IMR-90 (cell line): ENCODE data around the gene FAM53B. TPM values are rescaled to one million over a fixed set of nuclear protein-coding genes. Genes with fewer than 3 reads are reported as not detected.

Experiments
- ATAC-seq: fragments of 200-7000 bp; cut with Tn5 transposase; 2 replicates; pipeline ENCODE4 v1.9.1; 2020; ENCODE audit warnings: low read depth, mild to moderate bottlenecking, moderate library complexity
- BruUV-seq: library from RNA; stranded (reverse); fragments of 400-500 nt; replicated peaks from 2 replicates; lab custom pipeline; 2021; lab: Mats Ljungman, UMichigan
- CTCF ChIA-PET: fragments of 300-600 bp; formaldehyde crosslinking; extraction: SDS; loops from one replicate; lab custom pipeline; 2021; ENCODE audit warnings: antibody characterized with exemption; lab: Yijun Ruan, JAX
- POLR2A ChIA-PET: fragments of 300-600 bp; sonication (Branson Sonifier 250); formaldehyde crosslinking; loops from one replicate; lab custom pipeline; 2022; ENCODE audit warnings: antibody characterized with exemption; ENCODE audit not compliant: unreplicated experiment; lab: Charles Lee
- DNase-seq: peaks from one replicate; pipeline ENCODE4 v3.0.0; 2013
- H2AFZ ChIP-seq: replicated peaks from 2 replicates; pipeline ENCODE3; 2013; ENCODE audit warnings: low read length, mild to moderate bottlenecking; ENCODE audit not compliant: poor library complexity
- H2AK5ac ChIP-seq: 2 replicates; pipeline ENCODE4 v1.6.1; 2013; ENCODE audit warnings: low read depth, low read length, inconsistent platforms
- H2AK9ac ChIP-seq: replicated peaks from 2 replicates; pipeline ENCODE3; 2013; ENCODE audit warnings: mild to moderate bottlenecking, low read depth, low read length, moderate library complexity; ENCODE audit not compliant: poor library complexity
- H2BK120ac ChIP-seq: 2 replicates; pipeline ENCODE4 v1.6.1; 2013; ENCODE audit warnings: low read depth, low read length, inconsistent platforms
- H2BK15ac ChIP-seq: 3 replicates; pipeline ENCODE4 v1.6.1; 2013; ENCODE audit warnings: low read depth, low read length, inconsistent platforms
- H2BK20ac ChIP-seq: 2 replicates; pipeline ENCODE4 v1.6.1; 2013; ENCODE audit warnings: low read depth, mild to moderate bottlenecking, inconsistent platforms, low read length, moderate library complexity
- H2BK5ac ChIP-seq: 2 replicates; pipeline ENCODE4 v1.6.1; 2013; ENCODE audit warnings: mild to moderate bottlenecking, low read depth, low read length, inconsistent platforms; ENCODE audit not compliant: poor library complexity, severe bottlenecking
- H3K14ac ChIP-seq: replicated peaks from 2 replicates; pipeline ENCODE4 v1.6.1; 2013; ENCODE audit warnings: low read depth, low read length, inconsistent platforms
- H3K18ac ChIP-seq: 2 replicates; pipeline ENCODE4 v1.6.1; 2013; ENCODE audit warnings: low read depth, low read length, control low read depth
- H3K23ac ChIP-seq: 2 replicates; pipeline ENCODE4 v1.6.1; 2013; ENCODE audit warnings: low read depth, low read length, inconsistent platforms
- H3K27ac ChIP-seq: 2 replicates; pipeline ENCODE4 v1.5.1; 2013; ENCODE audit warnings: mild to moderate bottlenecking, control low read depth, low read length; ENCODE audit not compliant: insufficient read depth
- H3K27me3 ChIP-seq: 2 replicates; pipeline ENCODE4 v1.6.1; 2013; ENCODE audit warnings: low read length; ENCODE audit not compliant: control insufficient read depth, insufficient read depth
- H3K36me3 ChIP-seq: 2 replicates; pipeline ENCODE4 v1.6.1; 2013; ENCODE audit warnings: low read length, mixed read lengths; ENCODE audit not compliant: control insufficient read depth, insufficient read depth
- H3K4ac ChIP-seq: 2 replicates; pipeline ENCODE4 v1.6.1; 2013; ENCODE audit warnings: low read depth, low read length, inconsistent platforms
- H3K4me1 ChIP-seq: 2 replicates; pipeline ENCODE4 v1.6.1; 2013; ENCODE audit warnings: low read length, mixed read lengths; ENCODE audit not compliant: control insufficient read depth, insufficient read depth
- H3K4me2 ChIP-seq: 2 replicates; pipeline ENCODE4 v1.6.1; 2013; ENCODE audit warnings: low read depth, mild to moderate bottlenecking, control low read depth, low read length, moderate library complexity
- H3K4me3 ChIP-seq: 2 replicates; pipeline ENCODE4 v1.5.1; 2013; ENCODE audit warnings: low read depth, mild to moderate bottlenecking, control low read depth, low read length, moderate library complexity; ENCODE audit not compliant: insufficient read depth
- H3K56ac ChIP-seq: 2 replicates; pipeline ENCODE4 v1.6.1; 2013; ENCODE audit warnings: low read length, inconsistent platforms; ENCODE audit not compliant: insufficient read depth; ENCODE audit errors: extremely low read depth
- H3K79me1 ChIP-seq, 2 experiments: 2 replicates each; pipeline ENCODE4 v1.6.1; 2013; ENCODE audit warnings: low read length in 2 of 2, inconsistent platforms in 1 of 2, low read depth in 1 of 2
- H3K9ac ChIP-seq: 2 replicates; pipeline ENCODE4 v1.6.1; 2013; ENCODE audit warnings: low read depth, low read length, control low read depth
- H3K9me1 ChIP-seq: 2 replicates; pipeline ENCODE4 v1.6.1; 2013; ENCODE audit warnings: low read length, inconsistent platforms; ENCODE audit not compliant: insufficient read depth
- H3K9me3 ChIP-seq: 2 replicates; pipeline ENCODE4 v1.6.1; 2013; ENCODE audit warnings: low read length; ENCODE audit not compliant: control insufficient read depth, insufficient read depth
- H4K20me1 ChIP-seq: 2 replicates; pipeline ENCODE4 v1.6.1; 2013; ENCODE audit warnings: low read length, inconsistent platforms; ENCODE audit not compliant: insufficient read depth
- H4K5ac ChIP-seq: 2 replicates; pipeline ENCODE4 v1.6.1; 2013; ENCODE audit warnings: mild to moderate bottlenecking, low read depth, low read length, control low read depth
- H4K8ac ChIP-seq, 2 experiments: 2 replicates each; pipeline ENCODE4 v1.6.1; 2013; ENCODE audit warnings: low read depth in 2 of 2, low read length in 2 of 2, control low read depth in 1 of 2, inconsistent platforms in 1 of 2
- H4K91ac ChIP-seq: 2 replicates; pipeline ENCODE4 v1.6.1; 2013; ENCODE audit warnings: low read depth, low read length, inconsistent platforms; ENCODE audit not compliant: insufficient read depth
- BHLHE40 ChIP-seq: fragments of 150-350 bp; IDR thresholded peaks from 2 replicates; pipeline ENCODE4 v1.6.1; 2016; ENCODE audit warnings: mild to moderate bottlenecking, low read depth, low read length
- CEBPB ChIP-seq: IDR thresholded peaks from 2 replicates; pipeline ENCODE4 v1.6.1; 2012; ENCODE audit warnings: low read depth, low read length, improper control_type of control experiment
- CHD1 ChIP-seq: IDR thresholded peaks from 2 replicates; pipeline ENCODE4 v1.6.1; 2012; ENCODE audit warnings: low read depth, low read length, improper control_type of control experiment
- FOS ChIP-seq: fragments of 150-350 bp; IDR thresholded peaks from 2 replicates; pipeline ENCODE4 v1.6.1; 2016; ENCODE audit warnings: low read depth, low read length
- MAFK ChIP-seq: IDR thresholded peaks from 2 replicates; pipeline ENCODE4 v1.6.1; 2012; ENCODE audit warnings: low read depth, low read length, improper control_type of control experiment
- MAZ ChIP-seq: IDR thresholded peaks from 2 replicates; pipeline ENCODE4 v1.6.1; 2012; ENCODE audit warnings: low read depth, mild to moderate bottlenecking, low read length, improper control_type of control experiment, moderate library complexity, borderline replicate concordance
- MXI1 ChIP-seq: IDR thresholded peaks from 2 replicates; pipeline ENCODE4 v1.6.1; 2012; ENCODE audit warnings: low read depth, mild to moderate bottlenecking, low read length, moderate library complexity, borderline replicate concordance
- NFE2L2 ChIP-seq: fragments of 150-350 bp; IDR thresholded peaks from 2 replicates; pipeline ENCODE4 v1.6.1; 2016; ENCODE audit warnings: low read depth, mild to moderate bottlenecking, low read length
- POLR2A ChIP-seq: IDR thresholded peaks from 2 replicates; pipeline ENCODE4 v1.6.1; 2012; ENCODE audit warnings: mild to moderate bottlenecking, low read depth, low read length
- RAD21 ChIP-seq: IDR thresholded peaks from 2 replicates; pipeline ENCODE4 v1.6.1; 2012; ENCODE audit warnings: low read length, improper control_type of control experiment
- RCOR1 ChIP-seq: IDR thresholded peaks from 2 replicates; pipeline ENCODE4 v1.6.1; 2012; ENCODE audit warnings: mild to moderate bottlenecking, low read length, improper control_type of control experiment; ENCODE audit not compliant: insufficient replicate concordance
- RFX5 ChIP-seq: IDR thresholded peaks from 2 replicates; pipeline ENCODE4 v1.8.0; 2012; ENCODE audit warnings: low read depth, mild to moderate bottlenecking, low read length, moderate library complexity
- SMC3 ChIP-seq: fragments of 150-350 bp; IDR thresholded peaks from 2 replicates; pipeline ENCODE4 v1.6.1; 2016; ENCODE audit warnings: low read depth, mild to moderate bottlenecking, antibody characterized with exemption, low read length, moderate library complexity
- WGBS, 2 experiments: methylation state at CpG; one replicate each; pipeline versions ENCODE4 v1.1.5 to v1.1.7; 2013; ENCODE audit warnings: missing lambda C conversion rate in 2 of 2; ENCODE audit not compliant: insufficient read length in 1 of 2; ENCODE audit errors: extremely low coverage in 2 of 2; 5-methylcytosine and 5-hydroxymethylcytosine counted together
- dilution Hi-C: fragments of 300-500 bp; cut with HindIII; formaldehyde crosslinking; loops from one replicate; pipeline ENCODE4 v1.14.3; 2018; ENCODE audit warnings: low sequenced_read_pairs; ENCODE audit not compliant: unreplicated experiment
- in situ Hi-C: fragments of 300-500 bp; cut with MboI; formaldehyde crosslinking; loops from 3 replicates; pipeline ENCODE4 v1.14.3; 2019; ENCODE audit warnings: low sequenced_read_pairs, inconsistent platforms, mixed read lengths
- intact Hi-C: fragments of 100-400 bp; cut with micrococcal nuclease; formaldehyde crosslinking; loops from 2 replicates; pipeline ENCODE4 v1.10.0; 2022
- polyA plus RNA-seq, 3 experiments: library from polyadenylated mRNA; depleted of rRNA; stranded (reverse); fragments of >200 nt; gene quantifications; 2 replicates each; pipeline ENCODE4 v1.2.3, GENCODE V29; 2012; ENCODE audit warnings: low replicate concordance in 1 of 3
- total RNA-seq: library from RNA; depleted of rRNA; stranded (reverse); fragments of >200 nt; gene quantifications from 2 replicates; pipeline ENCODE4 v1.2.3, GENCODE V29; 2012
- TF ChIP-seq, protein P1 (sequence below): fragments of 150-350 bp; IDR thresholded peaks from 2 replicates; pipeline ENCODE4 v1.6.1; 2016; ENCODE audit warnings: low read depth, mild to moderate bottlenecking, low read length, moderate library complexity, borderline replicate concordance
- TF ChIP-seq, protein P2 (sequence below): fragments of 150-350 bp; IDR thresholded peaks from 2 replicates; pipeline ENCODE4 v1.6.1; 2017; ENCODE audit warnings: mild to moderate bottlenecking, antibody characterized with exemption, low read length, low read depth
- TF ChIP-seq, protein P3 (sequence below): conservative IDR thresholded peaks from 2 replicates; pipeline ENCODE4 v1.5.1; 2012; ENCODE audit warnings: mild to moderate bottlenecking, low read depth, low read length, improper control_type of control experiment

FAM53B gene
- total and polyA plus RNA-seq, 2 of the 4 experiments (the other 2 are of a cell fraction) = 3.8 to 5.7 TPM

DNA sequence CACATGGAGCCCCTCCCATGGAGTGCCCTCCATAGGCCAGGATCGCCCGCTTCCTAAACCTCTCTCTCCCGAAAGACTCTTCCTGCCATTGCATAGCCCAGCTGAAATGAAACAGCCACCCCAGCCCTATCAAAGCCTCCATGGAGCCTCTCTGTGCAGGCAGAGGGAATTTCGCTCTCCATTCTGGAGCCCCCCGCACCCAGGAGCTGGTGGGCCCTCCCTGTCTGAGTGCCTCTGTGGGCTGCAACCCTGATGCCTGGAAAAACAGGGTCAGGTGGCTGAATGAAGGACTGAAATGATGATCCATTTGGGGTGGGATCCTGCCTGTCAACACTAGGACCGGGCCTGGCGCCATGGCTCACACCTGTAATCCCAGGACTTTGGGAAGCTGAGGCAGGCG lies 106.4 kb downstream of the FAM53B start:
- Histone ChIP-seq H3K4me2 (no peak overlapping the region), H4K5ac (no peak overlapping the region), H3K27ac (no peak overlapping the region), H4K8ac (no peak overlapping the region), H3K27me3 (no peaks in the 10 kb centered on the region), H4K91ac (no peak overlapping the region), H3K4me1 (peaks cover 10% of the 10 kb centered on the region; the same call in 1 of the 2 replicates), H3K9ac (no peak overlapping the region), H2BK20ac (no peak overlapping the region), H3K79me1 (peaks cover 0 to 12% of the 10 kb centered on the region in 2 experiments; a peak in 1 of 4 replicates), H3K36me3 (no peaks in the 10 kb centered on the region), H2AFZ (no peak overlapping the region), H3K9me1 (peaks cover 10% of the 10 kb centered on the region), H3K56ac (no peak overlapping the region), H3K14ac (no peak overlapping the region), H3K9me3 (no peaks in the 10 kb centered on the region), H2BK120ac (no peak overlapping the region), H3K18ac (no peak overlapping the region), H2AK5ac (no peak overlapping the region), H3K4me3 (no peak overlapping the region), H3K4ac (no peak overlapping the region), H4K20me1 (peaks cover 3% of the 10 kb centered on the region), H2BK5ac (no peak overlapping the region), H2BK15ac (no peak overlapping the region), H3K23ac (no peak overlapping the region), H2AK9ac (no peak overlapping the region)
- TF ChIP-seq MXI1 (no peak), RAD21 (no peak), RFX5 (no peak), CEBPB (no peak), MAFK (no peak), FOS (no peak), RCOR1 (no peak), BHLHE40 (no peak), NFE2L2 (no peak), POLR2A (no peak), SMC3 (no peak), MAZ (no peak), CHD1 (no peak)
- TF ChIP-seq, protein P1, sequence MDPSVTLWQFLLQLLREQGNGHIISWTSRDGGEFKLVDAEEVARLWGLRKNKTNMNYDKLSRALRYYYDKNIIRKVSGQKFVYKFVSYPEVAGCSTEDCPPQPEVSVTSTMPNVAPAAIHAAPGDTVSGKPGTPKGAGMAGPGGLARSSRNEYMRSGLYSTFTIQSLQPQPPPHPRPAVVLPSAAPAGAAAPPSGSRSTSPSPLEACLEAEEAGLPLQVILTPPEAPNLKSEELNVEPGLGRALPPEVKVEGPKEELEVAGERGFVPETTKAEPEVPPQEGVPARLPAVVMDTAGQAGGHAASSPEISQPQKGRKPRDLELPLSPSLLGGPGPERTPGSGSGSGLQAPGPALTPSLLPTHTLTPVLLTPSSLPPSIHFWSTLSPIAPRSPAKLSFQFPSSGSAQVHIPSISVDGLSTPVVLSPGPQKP = no peak
- TF ChIP-seq, protein P2, sequence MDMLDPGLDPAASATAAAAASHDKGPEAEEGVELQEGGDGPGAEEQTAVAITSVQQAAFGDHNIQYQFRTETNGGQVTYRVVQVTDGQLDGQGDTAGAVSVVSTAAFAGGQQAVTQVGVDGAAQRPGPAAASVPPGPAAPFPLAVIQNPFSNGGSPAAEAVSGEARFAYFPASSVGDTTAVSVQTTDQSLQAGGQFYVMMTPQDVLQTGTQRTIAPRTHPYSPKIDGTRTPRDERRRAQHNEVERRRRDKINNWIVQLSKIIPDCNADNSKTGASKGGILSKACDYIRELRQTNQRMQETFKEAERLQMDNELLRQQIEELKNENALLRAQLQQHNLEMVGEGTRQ = no peak
- TF ChIP-seq, protein P3, sequence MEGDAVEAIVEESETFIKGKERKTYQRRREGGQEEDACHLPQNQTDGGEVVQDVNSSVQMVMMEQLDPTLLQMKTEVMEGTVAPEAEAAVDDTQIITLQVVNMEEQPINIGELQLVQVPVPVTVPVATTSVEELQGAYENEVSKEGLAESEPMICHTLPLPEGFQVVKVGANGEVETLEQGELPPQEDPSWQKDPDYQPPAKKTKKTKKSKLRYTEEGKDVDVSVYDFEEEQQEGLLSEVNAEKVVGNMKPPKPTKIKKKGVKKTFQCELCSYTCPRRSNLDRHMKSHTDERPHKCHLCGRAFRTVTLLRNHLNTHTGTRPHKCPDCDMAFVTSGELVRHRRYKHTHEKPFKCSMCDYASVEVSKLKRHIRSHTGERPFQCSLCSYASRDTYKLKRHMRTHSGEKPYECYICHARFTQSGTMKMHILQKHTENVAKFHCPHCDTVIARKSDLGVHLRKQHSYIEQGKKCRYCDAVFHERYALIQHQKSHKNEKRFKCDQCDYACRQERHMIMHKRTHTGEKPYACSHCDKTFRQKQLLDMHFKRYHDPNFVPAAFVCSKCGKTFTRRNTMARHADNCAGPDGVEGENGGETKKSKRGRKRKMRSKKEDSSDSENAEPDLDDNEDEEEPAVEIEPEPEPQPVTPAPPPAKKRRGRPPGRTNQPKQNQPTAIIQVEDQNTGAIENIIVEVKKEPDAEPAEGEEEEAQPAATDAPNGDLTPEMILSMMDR = no peak
- no peak for ATAC-seq
- dilution Hi-C loops = no loop called here
- intact Hi-C loops = no loop called here
- BruUV-seq = no TSS peak
- no peak for DNase-seq
- ChIA-PET CTCF (no interaction called here), POLR2A (no interaction called here)
- in situ Hi-C loops = no loop called here
- 100% methylated on average over 3 of the region's 8 CpGs; no CpG with 5 or more reads in 1 of the 2 experiments for WGBS, 2 experiments
